ENCODE measurements around the gene TRA2A.
A peak's percentile ranks its signal among the peaks of the same experiment; 100 is the strongest.

TRA2A gene

DNA sequence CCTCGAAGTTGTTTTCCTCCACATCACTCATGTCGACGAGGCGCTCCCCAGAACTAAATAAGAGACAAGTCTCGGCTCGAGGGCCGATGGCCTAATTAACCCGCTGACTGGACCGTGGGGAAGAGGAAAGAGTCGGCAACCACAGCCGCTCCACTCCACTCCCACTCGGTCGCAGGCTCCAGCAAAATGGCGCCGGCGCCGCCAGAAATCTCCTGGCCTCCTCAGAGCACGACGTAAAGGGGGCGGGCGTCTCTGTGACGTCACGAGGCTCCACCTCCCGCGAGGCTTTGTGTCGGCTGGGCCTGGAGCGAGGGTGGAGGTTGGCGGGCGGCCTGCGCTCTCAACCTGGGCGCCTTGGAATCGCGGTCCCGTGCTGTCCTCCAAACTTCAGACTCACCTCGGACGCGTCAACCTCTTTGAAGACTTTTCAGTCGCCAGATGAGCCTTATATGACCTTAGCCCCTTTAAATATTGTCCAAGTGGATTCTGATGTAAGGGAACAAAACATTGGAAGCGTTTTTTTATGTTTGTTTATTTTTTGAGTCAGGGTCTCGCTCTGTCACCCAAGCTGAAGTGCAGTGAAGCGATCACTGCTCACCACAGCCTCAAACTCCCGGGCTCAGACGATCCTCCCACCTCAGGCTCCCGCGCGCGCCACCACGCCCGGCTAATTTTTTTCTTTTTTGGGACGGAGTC lies at the start of gene TRA2A:
TSS of gene TRA2A (minus strand) at position 188 of the 696 bp plus-strand sequence. CDS start at position 31, 157 bp downstream.
- ATAC-seq (ENCODE audit: low read depth) (peak; percentile 83), DNase-seq (ENCODE audit: low spot score in 2 of 2) (peak; percentile 97 to 98)
- H3K9me3 Mint-ChIP-seq: no peaks in the 10 kb centered on the region
- no peaks in the 10 kb centered on the region for H3K27me3 Mint-ChIP-seq
- H3K4me1 Mint-ChIP-seq: peaks cover 18% of the 10 kb centered on the region
- peak within 1 kb of the TSS; percentile 99 for H3K27ac Mint-ChIP-seq
- peak within 1 kb of the TSS; percentile 98 for H3K4me3 Mint-ChIP-seq
- H3K36me3 Mint-ChIP-seq: peaks cover 3% of the 10 kb centered on the region

DNA sequence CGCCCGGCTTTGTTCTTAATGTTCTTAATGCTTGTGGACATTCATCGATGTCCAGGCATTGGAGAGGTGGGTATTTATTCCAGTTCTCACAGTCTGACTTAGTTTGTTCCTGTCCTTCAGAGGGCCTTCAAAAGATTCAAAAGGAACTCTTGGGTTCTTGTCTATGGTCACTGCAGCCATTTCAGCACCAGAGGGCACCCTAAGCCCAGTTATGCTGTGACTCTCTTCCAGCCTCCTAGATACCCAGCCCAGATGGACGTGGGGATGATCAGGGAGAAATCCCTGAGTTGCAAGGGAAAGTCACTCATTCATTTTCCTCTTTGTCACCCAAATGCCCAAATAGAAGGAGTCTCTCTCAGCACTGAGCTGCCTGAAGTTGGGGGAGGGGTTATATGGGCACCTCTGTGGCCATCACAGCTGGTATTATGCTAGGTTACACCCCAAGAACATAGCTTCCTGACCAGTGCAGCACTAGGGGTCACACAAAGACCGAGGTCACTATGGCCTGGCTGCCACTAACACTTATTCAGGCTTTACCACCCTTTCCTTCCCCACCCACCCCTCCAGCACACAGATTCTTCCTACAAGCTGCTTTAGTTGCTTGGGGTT lies 38.9 kb upstream of the TRA2A start:
- ATAC-seq (ENCODE audit: low read depth) (peak; percentile 91), DNase-seq (ENCODE audit: low spot score in 2 of 2) (peak; percentile 54 to 64)

DNA sequence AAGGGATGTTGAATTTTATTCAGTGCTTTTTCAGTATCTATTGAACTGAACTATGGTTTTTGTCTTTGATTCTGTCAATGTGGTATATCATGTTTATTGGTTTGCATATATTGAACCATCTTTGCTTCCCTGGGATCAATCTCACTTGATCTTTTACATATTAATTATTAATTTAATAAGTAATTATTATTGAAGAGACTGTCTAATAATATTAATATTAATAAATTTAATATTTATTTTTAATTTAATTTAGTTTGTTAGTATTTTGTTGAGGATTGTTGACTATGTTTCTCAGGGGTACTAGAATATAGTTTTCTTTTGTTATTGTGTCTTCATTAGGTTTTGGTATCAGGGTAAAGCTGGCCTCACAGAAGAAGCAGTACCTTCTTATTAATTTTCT lies 26.5 kb upstream of the TRA2A start:
- Mint-ChIP-seq H3K27me3 (peaks cover 2% of the 10 kb centered on the region), H3K27ac (no peak overlapping the region), H3K9me3 (no peaks in the 10 kb centered on the region), H3K4me3 (no peak overlapping the region), H3K4me1 (no peaks in the 10 kb centered on the region), H3K36me3 (peaks cover 1% of the 10 kb centered on the region)
- no peak for ATAC-seq (ENCODE audit: low read depth)
- no peak for DNase-seq (ENCODE audit: low spot score in 2 of 2)

More for the DNA sequence above, 38.9 kb upstream of the TRA2A start:
- Mint-ChIP-seq H3K27me3 (peaks cover 9% of the 10 kb centered on the region), H3K4me3 (peak overlapping the region; percentile 15), H3K9me3 (no peaks in the 10 kb centered on the region), H3K27ac (no peak overlapping the region), H3K4me1 (peaks cover 3% of the 10 kb centered on the region), H3K36me3 (no peaks in the 10 kb centered on the region)

DNA sequence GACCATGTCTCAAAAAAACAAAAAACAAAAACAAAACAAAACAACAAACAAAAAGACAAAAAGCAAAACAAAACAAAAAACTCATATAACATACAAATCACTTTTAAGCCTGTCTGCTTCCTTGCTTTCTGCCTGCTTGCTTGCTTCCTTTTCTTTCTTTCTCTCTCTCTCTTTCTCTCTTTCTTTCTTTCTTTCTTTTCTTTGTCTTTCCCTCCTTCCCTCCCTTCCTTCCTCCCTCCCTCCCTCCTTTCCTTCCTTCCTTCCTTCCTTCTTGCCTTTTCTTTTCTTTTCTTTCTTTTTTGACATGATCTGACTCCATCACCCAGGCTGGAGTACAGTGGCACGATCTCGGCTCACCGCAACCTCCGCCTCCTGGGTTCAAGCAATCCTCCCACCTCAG lies 15.9 kb upstream of the TRA2A start:
- no peak overlapping the region for H3K4me3 Mint-ChIP-seq
- DNase-seq (ENCODE audit: low spot score in 2 of 2): no peak
- no peak overlapping the region for H3K27ac Mint-ChIP-seq
- peaks cover 15% of the 10 kb centered on the region for H3K4me1 Mint-ChIP-seq
- no peak for ATAC-seq (ENCODE audit: low read depth)
- no peaks in the 10 kb centered on the region for H3K27me3 Mint-ChIP-seq
- H3K36me3 Mint-ChIP-seq: no peaks in the 10 kb centered on the region
- H3K9me3 Mint-ChIP-seq: no peaks in the 10 kb centered on the region

DNA sequence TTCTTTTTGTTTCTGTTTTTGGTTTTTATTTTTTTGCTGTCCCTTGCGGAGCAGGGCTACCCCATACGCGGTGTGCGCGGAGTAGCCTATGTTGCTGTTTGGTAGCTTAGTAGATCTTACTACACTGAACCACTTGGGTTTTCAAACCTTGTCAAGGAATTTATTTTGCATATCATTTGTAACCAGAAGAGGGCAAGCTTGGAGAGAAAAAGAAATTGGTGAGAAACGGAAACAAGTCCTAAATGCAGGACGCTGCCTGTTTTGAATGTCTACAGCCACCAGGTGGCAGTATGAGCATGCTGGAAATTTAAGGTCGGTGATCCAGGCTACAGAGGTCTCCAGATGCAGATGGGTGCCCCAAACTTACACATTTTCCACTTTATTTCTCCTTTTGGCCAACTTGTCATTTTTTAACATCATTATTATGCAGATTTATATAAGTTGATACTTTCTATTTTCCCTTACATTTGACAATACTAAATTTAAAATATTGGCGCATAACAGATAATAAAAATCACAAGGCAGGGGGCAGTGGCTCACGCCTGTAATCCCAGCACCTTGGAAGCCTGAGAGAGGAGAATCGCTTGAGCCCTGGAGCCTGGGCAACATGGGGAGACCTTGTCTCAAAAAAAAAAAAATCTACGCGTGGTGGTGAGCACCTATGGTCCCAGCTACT lies 15.3 kb upstream of the TRA2A start:
- H3K4me1 Mint-ChIP-seq: peaks cover 15% of the 10 kb centered on the region
- peak; percentile 75 for ATAC-seq (ENCODE audit: low read depth)
- H3K36me3 Mint-ChIP-seq: no peaks in the 10 kb centered on the region
- peak overlapping the region; percentile 46 for H3K4me3 Mint-ChIP-seq
- DNase-seq (ENCODE audit: low spot score in 2 of 2): peak; percentile 65 to 77
- no peaks in the 10 kb centered on the region for H3K9me3 Mint-ChIP-seq
- H3K27ac Mint-ChIP-seq: no peak overlapping the region
- H3K27me3 Mint-ChIP-seq: no peaks in the 10 kb centered on the region

DNA sequence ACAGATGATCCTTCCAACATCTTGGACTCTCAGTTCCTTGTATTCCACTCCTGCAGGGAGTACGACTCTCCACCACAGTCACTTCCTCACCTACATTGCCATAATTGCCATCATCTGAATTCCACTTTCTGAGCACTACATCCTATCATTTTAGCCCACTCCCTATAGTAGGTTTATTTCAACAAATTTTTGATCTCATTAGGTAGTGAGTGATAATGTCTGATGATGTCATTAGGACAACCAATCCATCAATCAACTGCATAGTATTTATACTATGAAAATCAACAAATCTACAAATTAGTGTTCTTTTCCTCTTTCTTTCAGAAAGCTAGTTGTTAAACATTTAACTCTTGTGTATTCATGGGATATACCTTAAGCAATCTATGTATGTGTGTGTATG lies 13.7 kb upstream of the TRA2A start:
- peaks cover 15% of the 10 kb centered on the region for H3K4me1 Mint-ChIP-seq
- H3K9me3 Mint-ChIP-seq: no peaks in the 10 kb centered on the region
- H3K4me3 Mint-ChIP-seq: no peak overlapping the region
- no peaks in the 10 kb centered on the region for H3K27me3 Mint-ChIP-seq
- H3K27ac Mint-ChIP-seq: peak overlapping the region; percentile 39
- H3K36me3 Mint-ChIP-seq: no peaks in the 10 kb centered on the region
- no peak for DNase-seq (ENCODE audit: low spot score in 2 of 2)
- no peak for ATAC-seq (ENCODE audit: low read depth)

DNA sequence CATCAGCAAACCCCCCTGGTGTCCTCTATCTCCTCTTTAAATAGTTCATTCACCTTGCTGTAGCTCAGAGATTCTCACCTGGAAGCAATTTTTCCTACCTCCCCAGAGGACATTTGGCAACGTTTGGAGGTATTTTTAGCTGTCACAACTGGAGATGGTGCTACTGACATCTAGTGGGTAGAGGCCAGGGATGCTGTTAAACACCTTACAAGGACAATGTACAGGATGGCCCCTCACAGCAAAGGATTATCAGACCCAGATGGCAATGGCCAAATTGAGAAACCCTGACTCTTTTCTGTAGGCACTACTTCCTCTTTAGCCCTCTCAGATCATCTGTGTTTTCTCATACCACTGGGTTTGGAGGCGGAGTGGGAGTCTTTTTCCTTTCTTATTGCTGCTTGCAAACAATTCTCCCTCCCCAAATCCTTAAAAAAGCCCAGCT lies 13.2 kb upstream of the TRA2A start:
- Mint-ChIP-seq H3K36me3 (no peaks in the 10 kb centered on the region), H3K27ac (peak overlapping the region; percentile 39), H3K9me3 (no peaks in the 10 kb centered on the region), H3K4me1 (peaks cover 15% of the 10 kb centered on the region), H3K27me3 (no peaks in the 10 kb centered on the region), H3K4me3 (no peak overlapping the region)
- peak; percentile 57 for ATAC-seq (ENCODE audit: low read depth)
- DNase-seq (ENCODE audit: low spot score in 2 of 2): no peak

DNA sequence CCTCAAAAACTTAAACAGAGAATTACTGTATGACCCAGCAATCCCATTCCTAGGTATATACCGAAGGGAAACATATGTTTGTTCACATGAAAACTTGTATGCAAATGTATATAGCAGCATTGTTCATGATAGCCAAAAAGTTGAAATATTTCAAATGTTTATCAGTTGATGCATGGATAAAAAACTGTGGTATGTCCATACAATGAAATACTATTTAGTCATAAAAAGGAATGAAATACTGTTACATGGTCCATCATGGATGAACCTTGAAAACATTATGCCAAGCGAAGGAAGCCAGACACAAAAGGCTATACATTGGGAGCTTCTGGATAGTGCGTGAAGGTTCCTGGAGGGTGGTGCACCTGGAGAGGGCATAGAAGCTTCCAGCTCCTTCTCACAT lies 11.0 kb upstream of the TRA2A start:
- Mint-ChIP-seq H3K27ac (no peak overlapping the region), H3K4me3 (no peak overlapping the region), H3K36me3 (no peaks in the 10 kb centered on the region), H3K27me3 (no peaks in the 10 kb centered on the region), H3K9me3 (no peaks in the 10 kb centered on the region), H3K4me1 (peaks cover 21% of the 10 kb centered on the region)
- DNase-seq (ENCODE audit: low spot score in 2 of 2): no peak
- ATAC-seq (ENCODE audit: low read depth): no peak

DNA sequence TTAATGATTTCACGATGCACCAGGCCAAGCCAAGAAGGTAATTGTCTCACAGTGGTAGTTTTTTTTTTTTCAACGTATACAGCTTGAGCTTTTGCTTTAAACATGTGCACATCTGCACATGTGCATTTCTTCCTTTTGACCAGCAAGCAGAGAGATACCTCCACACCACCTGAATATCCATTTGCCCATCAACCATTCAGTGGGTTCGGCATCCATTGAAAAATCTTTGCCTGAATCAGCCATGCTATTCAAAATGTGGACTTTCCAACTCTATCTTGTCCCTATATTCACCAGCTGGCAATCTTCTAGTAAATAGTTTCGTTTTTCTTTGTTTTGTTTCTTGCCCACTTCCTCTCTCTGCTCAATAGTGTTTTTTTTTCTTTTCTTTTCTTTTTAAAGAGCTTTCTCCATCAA lies 7.7 kb upstream of the TRA2A start:
- ATAC-seq (ENCODE audit: low read depth) (peak; percentile 76), DNase-seq (ENCODE audit: low spot score in 2 of 2) (no peak)
- Mint-ChIP-seq H3K27ac (peak overlapping the region; percentile 83), H3K9me3 (no peaks in the 10 kb centered on the region), H3K36me3 (no peaks in the 10 kb centered on the region), H3K4me1 (peaks cover 9% of the 10 kb centered on the region), H3K27me3 (no peaks in the 10 kb centered on the region), H3K4me3 (peak overlapping the region; percentile 61)

DNA sequence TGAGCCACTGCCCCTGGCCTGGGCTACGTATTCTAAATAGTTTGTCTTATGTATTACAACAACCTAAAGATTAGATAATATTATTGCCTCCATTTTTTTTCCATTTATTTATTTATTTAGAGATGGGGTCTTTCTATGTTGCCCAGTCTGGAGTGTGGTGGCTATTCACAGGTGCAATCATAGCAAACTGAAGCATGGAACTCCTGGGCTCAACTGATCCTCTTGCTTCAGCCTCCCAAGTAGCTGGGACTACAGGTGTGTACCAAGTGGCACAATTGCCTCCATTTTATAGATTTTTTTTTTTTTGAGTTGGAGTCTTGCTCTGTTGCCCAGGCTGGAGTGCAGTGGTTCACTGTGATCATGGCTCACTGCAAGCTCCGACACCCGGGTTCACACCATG lies 6.5 kb upstream of the TRA2A start:
- Mint-ChIP-seq H3K27ac (no peak overlapping the region), H3K4me3 (no peak overlapping the region), H3K4me1 (peaks cover 7% of the 10 kb centered on the region), H3K9me3 (no peaks in the 10 kb centered on the region), H3K27me3 (no peaks in the 10 kb centered on the region), H3K36me3 (no peaks in the 10 kb centered on the region)
- ATAC-seq (ENCODE audit: low read depth) (no peak), DNase-seq (ENCODE audit: low spot score in 2 of 2) (no peak)

DNA sequence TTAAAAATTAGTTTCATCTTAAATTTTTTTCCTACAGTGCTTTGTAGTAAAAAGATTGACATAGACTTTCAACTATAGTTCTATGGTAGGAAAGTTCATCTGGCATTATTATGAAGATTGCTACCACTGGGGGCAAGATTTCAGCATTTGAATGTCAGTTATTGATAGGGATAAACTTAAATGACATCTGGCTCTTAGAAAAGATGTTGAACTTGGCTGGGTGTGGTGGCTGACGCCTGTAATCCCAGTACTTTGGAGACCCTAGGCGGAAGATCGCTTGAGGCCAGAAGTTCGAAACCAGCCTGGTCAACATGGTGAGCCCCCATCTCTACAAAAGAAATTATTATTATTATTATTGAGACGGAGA lies 1.4 kb upstream of the TRA2A start:
- peak overlapping the region; percentile 77 for H3K4me3 Mint-ChIP-seq
- DNase-seq (ENCODE audit: low spot score in 2 of 2): no peak

DNA sequence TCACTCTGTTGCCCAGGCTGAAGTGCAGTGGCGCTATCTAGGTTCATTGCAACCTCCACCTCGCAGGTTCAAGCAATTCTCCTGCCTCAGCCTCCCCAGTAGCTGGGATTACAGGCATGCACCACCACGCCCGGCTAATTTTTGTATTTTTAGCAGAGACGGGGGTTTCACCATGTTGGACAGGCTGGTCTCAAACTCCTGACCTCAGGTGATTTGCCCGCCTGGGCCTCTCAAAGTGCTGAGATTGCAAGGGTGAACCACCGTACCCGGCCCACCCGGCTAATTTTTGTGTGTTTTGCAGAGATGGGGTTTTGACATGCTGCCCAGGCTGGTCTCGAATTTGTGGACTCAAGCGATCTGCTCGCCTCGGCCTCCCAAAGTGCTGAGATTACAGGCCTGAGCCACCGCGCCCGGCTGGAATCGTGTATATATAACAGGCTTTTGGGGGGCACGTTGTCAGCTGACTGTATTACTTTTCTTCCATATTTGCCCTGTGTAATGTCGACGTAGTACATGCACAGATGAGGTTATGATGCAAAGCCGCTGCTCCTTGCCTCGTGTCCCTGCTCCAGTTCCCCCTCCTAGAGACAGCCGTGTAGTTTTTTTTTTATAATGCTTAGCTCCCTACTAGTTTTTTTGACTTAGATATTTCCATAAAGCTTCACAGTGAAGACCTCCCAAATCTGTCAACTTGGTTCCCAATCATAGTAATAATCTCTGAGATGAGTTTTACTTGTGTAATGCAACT lies 883 bp upstream of the TRA2A start:
- no peak for DNase-seq (ENCODE audit: low spot score in 2 of 2)
- Mint-ChIP-seq H3K27me3 (no peaks in the 10 kb centered on the region), H3K9me3 (no peaks in the 10 kb centered on the region), H3K36me3 (peaks cover 3% of the 10 kb centered on the region), H3K27ac (peak overlapping the region; percentile 99), H3K4me3 (peak overlapping the region; percentile 98), H3K4me1 (peaks cover 11% of the 10 kb centered on the region)
- no peak for ATAC-seq (ENCODE audit: low read depth)

More for the DNA sequence above, 1.4 kb upstream of the TRA2A start:
- Mint-ChIP-seq H3K36me3 (peaks cover 3% of the 10 kb centered on the region), H3K27ac (peak overlapping the region; percentile 99), H3K27me3 (no peaks in the 10 kb centered on the region), H3K9me3 (no peaks in the 10 kb centered on the region), H3K4me1 (peaks cover 9% of the 10 kb centered on the region)
- no peak for ATAC-seq (ENCODE audit: low read depth)

DNA sequence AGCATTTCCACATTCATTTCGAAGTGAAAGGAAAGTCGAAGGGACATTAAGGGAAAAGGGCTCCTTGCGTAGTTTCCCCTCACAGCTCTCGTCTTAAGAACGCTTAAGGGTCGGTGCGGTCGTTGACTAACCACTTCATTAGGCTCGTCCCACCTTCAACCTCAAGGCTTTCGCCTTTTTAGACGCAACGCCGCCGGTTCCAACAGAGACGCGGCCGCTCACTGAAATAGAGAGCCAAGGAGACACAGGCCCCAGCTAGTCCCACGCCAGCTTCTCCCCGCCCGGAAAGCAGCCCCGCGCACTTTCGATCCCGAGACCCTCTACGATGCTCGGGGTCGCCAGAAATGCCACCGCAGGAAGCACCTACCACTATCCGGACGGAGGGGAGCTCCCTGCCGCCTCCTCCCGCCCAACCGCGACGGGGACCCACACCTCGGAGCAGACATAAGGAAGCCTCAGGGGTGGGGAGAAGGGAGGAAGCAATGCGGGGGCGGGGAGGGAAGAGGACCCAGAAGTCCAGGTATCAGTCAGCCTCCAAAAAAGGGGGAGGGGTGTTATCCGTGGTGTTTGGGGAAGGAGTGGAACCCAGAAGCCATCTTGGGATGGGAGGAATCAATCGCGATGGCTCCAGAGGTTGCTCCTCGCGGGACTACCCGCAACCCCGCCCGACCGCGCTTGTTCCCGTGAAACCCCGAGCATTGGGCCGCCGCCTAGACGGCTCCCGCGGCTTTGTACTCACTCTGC lies 559 bp downstream of the TRA2A start:
- Mint-ChIP-seq H3K27me3 (no peaks in the 10 kb centered on the region), H3K4me1 (peaks cover 22% of the 10 kb centered on the region), H3K9me3 (no peaks in the 10 kb centered on the region), H3K4me3 (peak overlapping the region; percentile 98), H3K36me3 (peaks cover 3% of the 10 kb centered on the region), H3K27ac (peak overlapping the region; percentile 99)
- DNase-seq (ENCODE audit: low spot score in 2 of 2) (peak; percentile 48 to 54), ATAC-seq (ENCODE audit: low read depth) (peak; percentile 21)
